A204.1 (cell line): ENCODE results near the gene DCPS.
"Not testable (repeated sequence)": the region's sequence is repeated elsewhere in the genome, so short reads cannot be mapped to it uniquely, and the experiment has no call there.

ENCODE experiments used
- FAIRE-seq: peaks from 2 replicates; lab custom pipeline; 2012; peaks lifted over from hg19 to GRCh38; lab: Jason Lieb, UNC

The DCPS gene

DNA sequence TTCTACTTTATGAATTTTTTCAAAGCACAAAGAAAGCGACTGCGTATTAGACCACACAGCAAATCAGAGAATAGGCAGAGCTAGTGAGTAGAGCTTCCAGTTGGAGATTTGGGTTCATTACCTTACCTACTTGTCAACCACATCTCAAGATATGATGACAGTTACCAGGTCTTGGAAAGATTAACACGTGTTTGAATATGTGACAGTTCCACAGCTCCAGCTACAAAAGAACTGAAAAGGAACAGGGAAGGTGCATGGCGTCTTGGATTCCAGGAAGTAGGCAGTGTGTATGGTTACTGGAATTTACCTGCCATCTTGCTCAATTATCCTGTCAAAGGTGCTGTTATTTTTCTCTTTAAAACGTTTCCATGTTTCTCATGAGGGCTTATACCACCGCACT is 15.6 kb upstream of the DCPS start:
- no peak for FAIRE-seq

DNA sequence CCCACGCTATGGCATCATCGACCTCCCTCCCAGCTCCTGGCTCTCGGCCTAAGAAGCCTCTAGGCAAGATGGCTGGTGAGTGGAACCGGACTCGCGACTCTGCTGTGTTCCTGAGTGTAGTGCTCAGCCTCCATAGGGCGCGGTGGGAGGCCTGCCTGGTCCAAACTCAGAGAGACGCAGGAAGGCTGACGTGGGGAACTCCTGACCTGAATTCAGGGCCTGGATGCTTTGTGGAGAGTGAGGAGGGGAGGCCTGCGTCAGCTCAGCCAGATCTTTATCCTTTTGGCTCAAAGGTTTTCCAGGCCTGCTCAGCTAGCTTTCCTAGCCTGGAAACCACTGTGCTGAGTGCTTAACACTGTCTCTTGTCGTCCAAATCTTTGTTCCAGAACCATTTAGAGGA is 13.0 kb upstream of the DCPS start:
- no peak for FAIRE-seq

DNA sequence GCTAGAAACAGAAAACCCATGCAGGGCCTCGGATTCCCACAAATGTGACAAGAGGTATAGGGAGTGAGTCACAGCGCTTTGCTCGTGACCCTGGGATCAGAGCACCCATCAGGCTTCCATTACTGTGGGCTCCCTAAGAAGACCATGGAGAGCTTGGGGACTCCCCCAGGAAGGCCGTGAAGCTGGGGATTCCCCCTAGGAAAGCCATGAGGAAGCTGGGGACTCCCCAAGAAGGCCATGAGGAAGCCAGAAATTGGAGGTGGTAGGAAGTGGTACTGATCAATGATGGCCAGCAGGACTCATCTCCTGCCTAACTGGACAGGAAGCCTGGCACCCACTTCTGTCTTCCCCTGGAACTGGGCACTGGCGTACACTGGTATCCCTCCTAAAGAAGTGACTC is 10.1 kb upstream of the DCPS start:
- FAIRE-seq: no peak

DNA sequence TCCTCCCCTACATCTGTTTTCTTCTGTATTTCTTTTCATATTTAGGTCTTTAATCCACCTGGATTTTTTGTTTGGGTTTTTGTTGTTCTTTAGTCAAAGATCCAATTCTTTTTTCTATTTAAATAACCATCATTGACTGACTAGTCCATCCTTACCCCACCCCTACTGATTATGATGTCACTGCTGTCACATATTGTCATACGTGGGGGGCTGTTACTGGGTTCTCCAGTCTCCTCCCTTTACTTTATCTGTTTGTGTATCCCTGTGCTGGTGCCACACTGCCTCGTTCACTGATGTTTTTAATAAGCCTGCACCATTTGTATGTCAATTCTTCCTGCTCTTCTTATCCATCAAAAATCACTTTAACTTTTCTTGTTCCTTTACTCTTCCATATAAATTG is 6.9 kb upstream of the DCPS start:
- no peak for FAIRE-seq

DNA sequence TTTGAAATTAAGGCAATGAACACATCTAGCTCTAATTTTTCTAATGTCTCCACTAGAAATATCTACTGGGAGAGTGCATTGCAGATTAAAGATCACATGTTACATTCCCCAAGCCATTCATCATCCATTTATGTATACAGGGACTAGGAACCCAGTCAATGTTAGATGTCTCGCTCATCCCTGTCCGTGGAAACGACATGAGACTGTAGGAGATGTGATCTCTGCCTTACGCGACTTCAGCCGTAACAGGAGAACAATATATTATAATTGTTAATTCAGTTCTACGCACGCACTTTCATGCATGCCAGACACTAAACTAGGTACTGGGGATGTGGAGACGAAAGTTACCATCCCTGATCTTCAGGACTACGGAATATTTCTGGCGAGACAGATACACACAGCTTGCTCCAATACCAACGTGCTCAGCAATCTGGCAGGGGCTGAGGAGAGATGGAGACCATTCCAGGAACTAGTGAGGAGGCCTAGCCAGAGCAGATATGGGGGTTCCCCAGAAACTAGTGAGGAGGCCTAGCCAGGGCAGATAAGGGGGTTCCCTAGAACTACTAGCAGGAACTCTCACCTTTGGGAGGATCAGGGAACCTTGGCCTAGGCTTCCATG is 706 bp downstream of the DCPS start:
- FAIRE-seq: no peak

DNA sequence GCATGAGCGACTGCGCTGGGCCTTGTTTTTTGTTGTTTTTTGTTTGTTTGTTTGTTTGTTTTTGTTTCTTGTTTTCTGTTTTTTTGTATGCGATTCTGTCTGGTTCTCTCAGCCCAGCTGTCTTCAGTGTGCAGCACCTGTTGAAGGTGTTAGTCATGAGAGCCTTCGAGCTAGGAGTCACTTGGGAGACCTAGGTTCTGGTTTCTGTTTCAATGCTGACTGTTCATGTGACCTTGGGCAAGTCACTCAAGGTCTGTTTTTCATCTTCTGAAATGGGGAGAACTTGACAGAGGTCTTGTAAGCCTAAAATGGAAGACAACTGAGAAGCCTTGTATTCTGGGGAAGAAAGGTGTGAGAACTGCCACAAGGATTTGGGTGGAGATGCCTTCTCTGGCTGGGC is 1.8 kb downstream of the DCPS start:
- no peak for FAIRE-seq

DNA sequence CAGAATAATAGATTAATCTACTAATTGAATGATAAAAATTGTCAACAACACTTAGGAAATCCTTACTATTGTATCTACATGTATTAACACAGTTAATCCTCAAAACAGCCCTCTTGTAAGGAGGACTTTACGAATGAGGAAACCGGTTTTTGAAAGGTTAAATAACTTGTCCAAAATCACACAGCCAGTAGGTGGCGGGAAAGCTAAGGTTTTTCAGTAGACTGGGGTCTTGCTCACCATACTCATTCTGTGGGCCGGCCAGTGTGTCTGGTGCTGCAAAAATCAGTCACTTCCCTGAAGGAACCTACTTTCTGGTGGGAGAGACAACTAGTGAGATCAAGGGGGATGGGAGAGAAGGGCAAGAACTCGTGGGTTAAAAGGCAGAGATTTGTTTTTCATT is 3.8 kb downstream of the DCPS start:
- FAIRE-seq: no peak

DNA sequence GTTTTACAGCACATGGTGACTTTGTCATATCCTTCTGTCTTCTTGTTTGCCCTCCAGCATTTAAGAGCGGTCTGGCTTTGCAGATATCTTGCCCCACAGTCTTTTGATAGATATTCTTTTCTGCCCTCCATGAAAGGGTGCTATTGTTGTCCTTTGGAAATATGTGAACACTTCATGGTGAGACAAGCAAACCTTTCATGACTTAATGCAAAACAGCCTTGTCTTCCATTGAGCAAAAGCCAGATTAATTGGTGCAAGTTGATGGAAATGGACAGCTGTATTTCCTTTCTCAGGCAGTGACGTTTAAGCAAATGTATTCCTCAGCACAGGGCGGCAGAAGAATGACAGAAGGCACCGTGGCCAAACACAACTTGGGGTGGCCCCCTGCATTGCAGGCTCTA is 4.4 kb downstream of the DCPS start:
- FAIRE-seq: no peak

DNA sequence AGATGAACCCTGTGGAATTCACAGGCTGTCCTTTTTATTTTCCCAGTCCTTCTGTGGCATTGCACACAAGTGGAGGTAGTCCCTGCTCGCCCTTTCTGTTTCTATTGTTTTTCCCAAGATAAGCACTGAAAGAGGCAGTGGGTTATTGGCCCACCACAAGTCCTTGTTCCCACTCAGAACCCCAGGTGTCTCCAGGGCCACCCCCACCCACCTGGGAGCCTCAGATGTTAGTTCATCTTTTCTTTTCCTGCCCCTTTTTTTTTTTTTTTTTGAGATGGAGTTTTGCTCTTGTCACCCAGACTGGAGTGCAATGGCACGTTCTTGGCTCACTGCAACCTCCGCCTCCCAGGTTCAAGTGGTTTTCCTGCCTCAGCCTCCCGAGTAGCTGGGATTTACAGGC is 4.9 kb downstream of the DCPS start:
- not testable (repeated sequence) for FAIRE-seq

DNA sequence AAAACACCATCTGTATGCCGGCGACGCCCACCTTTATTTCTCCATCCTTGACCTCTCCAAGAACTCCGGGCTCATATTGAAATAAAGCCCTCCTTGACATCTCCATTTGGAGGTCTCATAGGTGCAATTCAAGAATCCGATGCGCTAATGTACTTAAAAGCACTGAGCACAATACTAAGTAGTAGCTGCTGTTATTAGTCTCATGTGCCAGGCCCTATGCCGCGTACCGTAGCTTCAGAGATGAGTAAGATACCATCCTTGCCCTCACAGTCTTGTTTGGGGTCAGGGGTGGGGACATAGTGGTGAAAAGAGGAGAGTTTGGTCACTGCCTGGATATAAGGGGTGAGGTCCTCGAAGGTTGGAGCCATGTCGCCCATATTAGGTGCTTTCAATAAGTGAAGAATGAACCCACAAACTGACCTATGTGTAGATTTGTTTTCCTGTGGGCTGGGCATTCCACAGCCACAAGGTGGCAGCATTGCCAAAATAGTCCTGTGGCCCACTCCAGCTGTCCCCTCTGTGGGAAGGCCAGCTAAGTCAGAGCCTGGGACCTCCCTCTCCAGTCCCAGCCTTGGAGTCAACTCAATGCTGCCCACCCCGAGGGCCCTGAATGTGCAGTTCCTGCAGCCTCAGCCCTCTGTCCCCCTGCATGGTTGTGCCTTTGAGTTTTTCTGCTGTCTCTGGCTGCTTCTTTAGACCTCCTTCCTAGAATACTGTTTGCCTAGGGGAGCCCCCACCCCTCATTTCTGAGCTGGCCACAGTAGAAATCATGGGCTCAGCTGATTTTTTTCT is 6.5 kb downstream of the DCPS start:
- FAIRE-seq: no peak

DNA sequence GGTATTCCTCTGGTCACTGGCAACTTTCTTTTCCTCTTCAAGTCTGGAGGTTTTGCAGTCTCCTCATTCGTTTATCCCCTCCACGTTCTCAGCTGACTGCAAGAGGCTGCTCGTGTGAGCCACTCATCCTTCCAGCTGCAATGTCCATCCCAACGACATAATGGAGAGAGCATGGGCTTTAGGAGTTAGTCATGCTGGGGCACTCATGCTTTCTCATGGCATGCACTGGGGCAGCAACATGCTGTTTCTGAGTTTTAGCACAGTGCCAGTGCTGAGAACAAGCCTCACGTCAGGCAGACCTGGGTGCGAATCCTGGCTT is 7.1 kb downstream of the DCPS start:
- FAIRE-seq: no peak

DNA sequence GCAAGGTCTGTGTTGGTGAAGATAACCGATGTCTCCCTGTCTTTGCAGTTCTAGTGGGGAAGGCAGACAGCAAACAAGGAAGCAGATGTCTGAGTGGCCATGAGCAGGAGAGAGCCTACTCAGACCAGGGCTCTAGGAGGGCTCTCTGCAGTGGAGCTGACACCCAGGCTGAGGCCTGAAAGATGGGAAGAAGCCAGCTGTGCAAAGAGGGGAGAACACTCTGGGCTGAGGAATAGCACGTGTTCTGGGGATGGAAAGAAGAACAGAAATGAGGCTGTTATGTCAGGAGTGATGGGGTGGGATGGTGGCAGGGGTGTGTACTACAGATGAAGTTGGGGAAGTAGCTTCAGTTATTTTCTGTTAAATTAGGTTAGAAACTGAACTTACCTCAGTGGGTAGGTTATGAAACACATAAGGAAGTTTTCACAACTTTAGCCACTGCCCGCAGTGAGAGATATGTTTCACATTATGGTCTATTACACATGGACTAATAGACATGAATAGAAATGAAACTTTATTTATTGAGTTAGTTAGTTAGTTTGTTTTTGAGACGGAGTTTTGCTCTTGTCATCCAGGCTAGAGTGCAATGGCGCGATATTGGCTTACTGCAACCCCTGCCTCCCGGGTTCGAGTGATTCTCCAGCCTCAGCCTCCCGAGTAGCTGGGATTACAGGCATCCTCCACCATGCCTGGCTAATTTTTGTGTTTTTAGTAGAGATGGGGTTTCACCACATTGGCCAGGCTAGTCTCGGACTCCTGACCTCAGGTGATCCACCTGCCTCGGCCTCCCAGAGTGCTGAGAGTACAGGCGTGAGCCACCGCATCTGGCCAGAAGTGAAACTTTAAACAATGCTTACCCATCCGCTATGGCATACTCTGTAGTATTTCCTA is 7.8 kb downstream of the DCPS start:
- FAIRE-seq: no peak

DNA sequence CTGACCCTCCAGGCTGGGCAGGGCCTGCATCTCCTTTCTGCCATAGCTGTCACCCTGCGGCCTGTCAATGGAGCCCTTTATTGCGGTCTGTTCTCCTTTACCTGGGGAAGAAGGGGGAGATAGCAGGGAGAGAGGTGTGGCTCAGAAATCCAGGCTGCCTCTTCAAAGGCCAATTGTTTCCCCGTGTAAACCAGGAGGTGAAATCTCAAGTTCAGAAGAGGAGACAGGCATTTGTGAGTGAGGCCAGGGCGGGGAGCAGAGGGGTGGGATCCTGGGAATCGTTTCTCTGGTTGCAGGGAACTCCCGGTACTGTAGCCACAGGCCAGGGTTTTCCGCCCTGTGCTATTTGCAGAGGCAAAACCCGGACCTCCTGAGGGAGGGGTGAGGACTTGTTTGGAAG is 9.1 kb downstream of the DCPS start:
- FAIRE-seq: no peak

DNA sequence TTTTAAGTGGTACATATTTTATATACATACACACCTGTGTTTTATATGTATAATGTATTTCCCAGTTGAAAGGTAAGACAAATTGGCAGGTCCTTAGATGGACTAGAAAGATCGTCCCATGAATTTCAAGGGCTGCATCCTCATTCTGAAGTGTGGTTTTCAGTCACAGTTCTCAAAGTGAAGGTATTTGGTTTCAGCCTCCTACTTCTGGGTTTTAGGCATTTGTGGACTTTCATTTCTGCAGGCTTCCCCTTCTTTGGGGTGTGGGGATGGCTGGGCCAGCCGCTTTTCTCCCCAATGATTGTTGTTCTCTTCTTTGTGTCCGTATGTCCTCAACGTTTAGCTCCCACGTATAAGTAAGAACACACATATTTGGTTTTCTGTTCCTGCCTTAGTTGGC is 10.0 kb downstream of the DCPS start:
- FAIRE-seq: no peak

DNA sequence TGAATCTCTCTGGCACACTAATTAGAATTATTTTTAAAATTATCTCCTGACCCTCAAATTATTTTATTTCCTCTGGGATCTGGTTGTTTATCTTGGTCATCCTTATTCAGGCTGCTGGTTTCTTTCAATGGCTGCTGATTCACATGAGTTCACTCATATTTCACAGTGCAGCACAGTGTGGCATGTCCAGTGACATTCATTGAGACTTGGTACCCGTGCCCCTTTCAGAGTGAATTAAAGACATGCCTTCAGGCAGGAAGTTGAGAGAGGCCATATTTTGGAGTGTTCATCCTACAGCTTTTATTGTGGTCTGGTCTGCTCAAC is 13.5 kb downstream of the DCPS start:
- no peak for FAIRE-seq

DNA sequence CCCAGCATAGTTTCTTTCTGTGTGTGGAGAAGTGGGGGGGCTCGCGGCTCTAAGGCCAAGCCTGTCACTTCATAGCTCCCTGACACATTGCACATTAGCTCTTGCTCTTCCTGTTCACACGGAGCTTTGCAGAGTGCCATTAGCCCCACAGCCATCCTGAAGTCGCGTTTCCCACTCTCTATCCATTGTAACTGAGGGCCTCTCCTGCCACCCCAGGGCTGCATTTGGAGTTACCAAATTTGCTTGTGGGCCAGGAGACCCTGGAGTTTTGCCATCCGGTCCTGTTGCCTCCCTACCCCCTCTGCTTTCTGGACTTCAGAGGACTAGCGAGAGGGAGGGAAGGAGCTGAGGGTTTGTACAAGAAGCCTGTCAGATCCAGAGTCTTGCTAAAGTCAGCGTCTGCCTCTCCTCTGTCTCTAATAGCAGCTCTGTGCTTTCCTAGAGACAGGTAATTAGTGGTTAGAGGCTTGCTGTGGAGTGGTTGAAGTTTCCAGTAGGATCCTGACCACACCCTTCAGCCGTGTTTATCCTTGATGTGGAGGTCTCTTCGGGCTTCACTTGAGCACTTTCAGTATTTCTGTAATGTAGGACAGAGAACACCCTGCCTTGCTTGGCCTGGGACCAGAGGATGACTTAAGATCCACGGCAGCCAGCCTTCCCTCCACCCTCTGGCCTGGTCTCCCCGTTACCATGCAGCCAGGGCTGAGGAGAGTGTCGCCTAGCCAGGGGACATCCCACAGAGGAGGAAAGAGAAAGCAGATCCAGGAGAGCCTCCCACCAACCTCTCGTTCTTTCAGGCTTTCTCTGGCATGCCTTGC is 14.1 kb downstream of the DCPS start:
- FAIRE-seq: no peak

DNA sequence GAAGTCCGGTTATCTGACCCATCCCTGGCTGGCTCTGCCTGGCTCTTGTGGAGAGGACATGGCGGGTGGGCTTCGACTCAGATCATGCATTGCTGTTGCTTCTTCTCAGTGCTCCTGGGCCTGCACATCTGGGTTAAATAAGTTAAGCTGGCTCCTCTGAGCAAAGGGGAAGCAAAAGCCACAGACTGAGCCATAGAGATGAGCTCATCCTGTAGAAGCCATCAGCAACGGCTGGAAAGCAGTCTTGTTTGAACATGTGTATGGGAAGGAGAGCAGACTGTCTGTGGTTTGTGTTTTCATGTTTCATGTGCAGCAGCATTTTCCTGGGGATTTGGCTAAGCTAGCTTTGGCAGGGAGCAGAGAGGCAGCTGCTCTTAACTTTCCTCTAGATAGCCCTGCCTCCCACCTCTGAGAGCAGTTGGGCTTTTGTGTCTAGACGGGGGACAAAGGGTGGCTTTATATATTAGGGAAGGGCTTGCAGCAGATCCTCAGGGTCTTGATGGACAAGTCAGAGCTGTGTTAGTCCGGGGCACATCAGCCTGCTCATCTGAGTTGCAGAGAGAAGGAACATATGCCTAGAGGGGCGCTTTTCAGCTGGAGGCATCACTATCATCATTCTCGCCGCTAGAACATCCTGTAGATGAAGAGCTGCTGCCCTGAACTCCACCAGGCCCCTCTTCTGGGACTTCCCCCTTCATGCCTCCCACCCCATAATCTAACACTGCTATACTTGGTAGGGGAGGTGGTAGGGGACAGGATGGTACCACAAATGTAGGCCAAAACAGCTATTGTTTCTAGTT is 14.9 kb downstream of the DCPS start:
- no peak for FAIRE-seq

DNA sequence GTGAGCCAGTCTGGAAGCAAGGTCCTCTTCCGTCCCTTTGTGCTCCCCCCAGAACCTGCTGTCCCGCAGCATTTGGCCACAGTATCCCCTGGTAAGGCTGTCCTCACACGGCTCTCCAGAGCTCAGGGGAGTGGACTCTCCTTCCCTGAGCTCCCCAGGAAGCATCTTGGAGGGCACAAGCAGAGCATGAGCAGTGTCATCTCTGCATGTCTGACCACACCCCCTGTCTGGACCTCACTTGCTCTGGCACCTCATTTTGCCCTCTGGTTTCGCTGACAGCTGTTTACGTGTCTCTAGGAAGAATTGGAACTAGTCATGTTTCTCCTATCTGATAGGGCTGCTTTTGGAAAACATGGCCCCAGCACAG is 15.5 kb downstream of the DCPS start:
- no peak for FAIRE-seq

DNA sequence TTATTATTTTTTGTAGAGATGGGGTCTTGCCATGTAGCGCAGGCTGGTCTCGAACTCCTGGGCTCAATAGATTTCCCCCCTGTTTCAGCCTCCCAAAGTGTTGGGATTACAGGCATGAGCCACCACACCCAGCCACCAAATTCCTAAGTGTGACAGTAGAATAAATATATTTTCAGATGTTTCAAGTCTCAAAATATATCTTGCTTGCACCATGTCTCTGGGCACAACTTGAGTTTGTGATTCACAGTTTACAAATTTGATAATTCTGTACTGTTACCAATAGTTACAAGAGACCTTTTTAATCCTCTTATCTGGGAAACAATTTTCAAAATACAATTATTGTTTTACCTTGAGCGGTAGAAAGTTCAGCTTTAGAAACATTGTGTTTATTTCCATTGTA is 19.1 kb downstream of the DCPS start:
- FAIRE-seq: no peak

DNA sequence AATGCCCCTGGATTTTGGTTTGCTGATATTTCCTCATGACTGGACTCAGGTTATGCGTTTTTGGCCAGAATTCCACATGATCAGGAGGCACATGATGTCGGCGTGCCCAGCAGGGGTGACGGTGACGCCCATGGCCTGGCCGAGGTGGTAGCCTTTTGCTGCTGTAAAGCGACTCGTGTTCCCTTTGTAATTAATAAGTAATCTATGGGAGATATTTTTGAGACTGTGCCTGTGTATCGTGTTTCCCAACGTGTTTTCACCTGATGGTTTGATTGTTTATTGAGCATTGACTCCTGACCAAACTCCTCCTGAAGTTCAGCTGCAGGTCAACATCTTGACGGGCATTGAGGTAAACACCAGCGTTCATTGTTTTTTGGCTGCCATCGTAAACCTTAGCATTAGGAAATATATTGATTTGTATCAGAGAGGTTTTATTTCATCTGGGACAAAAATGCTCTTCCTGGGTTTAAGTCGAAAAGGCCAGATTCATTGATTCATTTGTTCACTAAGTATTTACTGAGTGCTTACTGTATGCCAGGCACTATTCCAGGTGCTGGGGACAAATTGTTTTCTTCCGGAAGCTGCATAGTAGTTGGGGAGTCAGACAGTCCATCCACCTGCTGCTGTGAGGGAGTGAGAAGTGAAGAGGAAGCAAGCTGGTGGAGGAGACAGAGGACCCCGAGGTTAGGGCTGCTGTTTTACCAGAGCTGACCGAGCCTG is 23.6 kb downstream of the DCPS start:
- FAIRE-seq: no peak

DNA sequence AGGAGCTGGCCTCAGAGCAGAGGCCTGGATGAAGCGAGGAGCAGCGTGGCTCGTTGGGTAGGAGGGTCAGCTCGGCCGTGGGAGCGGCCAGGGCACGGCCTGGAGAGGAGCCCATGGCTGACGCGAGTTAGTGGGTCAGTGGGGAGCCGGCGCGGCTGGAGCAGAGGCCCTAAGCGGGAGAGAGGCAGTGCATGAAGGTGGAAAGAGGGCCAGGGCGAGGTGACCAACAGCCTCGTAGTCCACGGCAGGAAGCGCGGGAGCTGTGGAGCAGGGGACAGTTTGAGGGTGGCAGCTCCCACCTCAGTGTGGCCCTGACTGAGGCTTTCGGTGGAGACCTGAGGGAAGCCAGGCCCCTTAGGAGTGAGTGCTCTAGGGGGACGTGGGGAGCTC is 24.1 kb downstream of the DCPS start:
- no peak for FAIRE-seq
